Neuron (in vitro differentiated cells): ENCODE measurements around the gene CDH16.
"Not testable (repeated sequence)": the region's sequence is repeated elsewhere in the genome, so short reads cannot be mapped to it uniquely, and the experiment has no call there.

Experiments
- H2AFZ ChIP-seq: one replicate; pipeline ENCODE4 v1.6.1; 2013; ENCODE audit warnings: low read depth, mild to moderate bottlenecking, inconsistent platforms, low read length, moderate library complexity
- H3K27me3 ChIP-seq: one replicate; pipeline ENCODE4 v1.6.1; 2013; ENCODE audit warnings: low read length; ENCODE audit not compliant: insufficient read depth
- H3K36me3 ChIP-seq: one replicate; pipeline ENCODE4 v1.6.1; 2013; ENCODE audit warnings: low read length; ENCODE audit not compliant: insufficient read depth
- H3K4me1 ChIP-seq: one replicate; pipeline ENCODE4 v1.6.1; 2013; ENCODE audit warnings: low read length; ENCODE audit not compliant: insufficient read depth
- H3K4me3 ChIP-seq: 2 replicates; pipeline ENCODE4 v1.5.1; 2013; ENCODE audit warnings: mild to moderate bottlenecking, low read length, moderate library complexity
- H3K9me3 ChIP-seq: one replicate; pipeline ENCODE4 v1.6.1; 2013; ENCODE audit warnings: low read length

The CDH16 gene

GRCh38 chr16:66943426-66944053 is 24.9 kb upstream of the CDH16 start:
- Histone ChIP-seq H3K4me3 (no peak overlapping the region), H2AFZ (no peak overlapping the region), H3K9me3 (no peaks in the 10 kb centered on the region), H3K4me1 (no peaks in the 10 kb centered on the region), H3K27me3 (no peaks in the 10 kb centered on the region), H3K36me3 (peaks cover 48% of the 10 kb centered on the region)

GRCh38 chr16:66942981-66943380 is 24.3 kb upstream of the CDH16 start:
- no peaks in the 10 kb centered on the region for H3K9me3 ChIP-seq
- H3K27me3 ChIP-seq, result no peaks in the 10 kb centered on the region
- no peak overlapping the region for H2AFZ ChIP-seq
- no peaks in the 10 kb centered on the region for H3K4me1 ChIP-seq
- peaks cover 52% of the 10 kb centered on the region for H3K36me3 ChIP-seq
- no peak overlapping the region for H3K4me3 ChIP-seq

DNA sequence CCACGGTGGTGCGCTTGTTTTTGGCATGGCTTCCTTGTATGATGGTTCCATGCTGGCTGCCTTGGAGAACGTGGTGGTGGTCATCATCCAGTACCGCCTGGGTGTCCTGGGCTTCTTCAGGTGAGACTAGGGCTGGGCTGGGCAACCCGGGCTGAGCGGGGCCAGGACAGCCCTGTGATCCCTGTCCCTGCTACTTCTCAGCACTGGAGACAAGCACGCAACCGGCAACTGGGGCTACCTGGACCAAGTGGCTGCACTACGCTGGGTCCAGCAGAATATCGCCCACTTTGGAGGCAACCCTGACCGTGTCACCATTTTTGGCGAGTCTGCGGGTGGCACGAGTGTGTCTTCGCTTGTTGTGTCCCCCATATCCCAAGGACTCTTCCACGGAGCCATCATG is 21.6 kb upstream of the CDH16 start:
- Histone ChIP-seq H2AFZ (no peak overlapping the region), H3K4me1 (peaks cover 10% of the 10 kb centered on the region), H3K36me3 (peaks cover 60% of the 10 kb centered on the region), H3K4me3 (no peak overlapping the region), H3K27me3 (no peaks in the 10 kb centered on the region), H3K9me3 (no peaks in the 10 kb centered on the region)

GRCh38 chr16:66939366-66939765 is 20.7 kb upstream of the CDH16 start:
- peaks cover 11% of the 10 kb centered on the region for H3K4me1 ChIP-seq
- no peaks in the 10 kb centered on the region for H3K27me3 ChIP-seq
- H3K36me3 ChIP-seq, result peaks cover 60% of the 10 kb centered on the region
- no peak overlapping the region for H3K4me3 ChIP-seq
- H3K9me3 ChIP-seq, result no peaks in the 10 kb centered on the region
- H2AFZ ChIP-seq, result no peak overlapping the region

DNA sequence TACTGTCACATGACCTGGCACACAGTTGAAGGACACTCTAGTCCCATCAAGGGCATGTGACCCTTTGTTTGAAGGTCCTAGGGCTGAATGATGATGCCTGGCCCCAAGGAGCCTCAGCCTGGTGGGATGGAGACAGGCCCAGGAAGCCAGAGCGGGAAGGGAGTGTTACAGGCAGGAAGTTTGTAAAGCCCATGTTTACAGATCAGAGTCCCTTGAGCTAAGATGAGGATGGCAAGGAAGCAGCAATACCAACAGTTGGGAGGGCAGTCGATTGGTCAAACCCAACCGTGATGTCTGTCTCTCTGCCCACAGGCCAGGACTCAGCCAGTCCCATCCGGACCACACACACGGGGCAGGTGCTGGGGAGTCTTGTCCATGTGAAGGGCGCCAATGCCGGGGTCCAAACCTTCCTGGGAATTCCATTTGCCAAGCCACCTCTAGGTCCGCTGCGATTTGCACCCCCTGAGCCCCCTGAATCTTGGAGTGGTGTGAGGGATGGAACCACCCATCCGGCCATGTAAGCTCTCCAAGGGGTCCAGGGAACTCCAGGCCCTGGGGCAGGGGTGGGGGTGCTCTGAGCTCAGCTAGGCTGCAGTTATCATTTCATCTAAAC is 19.1 kb upstream of the CDH16 start:
- Histone ChIP-seq H2AFZ (no peak overlapping the region), H3K4me3 (no peak overlapping the region), H3K9me3 (no peaks in the 10 kb centered on the region), H3K27me3 (no peaks in the 10 kb centered on the region), H3K36me3 (peaks cover 48% of the 10 kb centered on the region), H3K4me1 (peaks cover 19% of the 10 kb centered on the region)

DNA sequence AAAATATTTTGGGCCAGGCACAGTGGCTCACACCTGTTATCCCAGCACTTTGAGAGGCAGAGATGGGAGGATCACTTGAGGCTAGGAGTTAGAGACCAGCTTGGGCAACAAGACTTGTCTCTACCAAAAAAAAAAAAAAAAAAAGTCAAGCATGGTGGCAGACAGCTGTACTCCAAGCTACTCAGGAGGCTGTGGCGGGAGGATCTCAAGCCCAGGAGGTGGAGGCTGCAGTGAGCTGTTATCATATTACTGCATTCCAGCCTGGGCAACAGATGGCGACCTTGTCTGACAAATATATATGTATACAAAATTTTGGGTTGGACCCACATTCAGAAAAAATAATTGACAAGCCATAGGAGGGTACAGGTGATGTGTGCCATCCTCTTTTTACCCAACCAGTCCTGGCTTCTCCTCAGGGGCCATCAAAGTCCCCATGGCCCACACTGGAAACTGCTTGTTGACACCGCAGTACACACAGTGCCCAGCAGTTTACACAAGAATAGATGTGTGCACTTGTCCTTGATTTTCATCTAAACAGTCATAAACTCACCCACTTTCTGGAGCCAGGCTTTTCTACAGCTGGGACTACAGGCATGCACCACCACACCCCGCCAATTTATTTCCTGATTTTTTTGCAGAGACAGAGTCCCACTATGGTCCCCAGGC is 18.3 kb upstream of the CDH16 start:
- Histone ChIP-seq H3K4me1 (peaks cover 22% of the 10 kb centered on the region), H3K4me3 (no peak overlapping the region), H3K9me3 (no peaks in the 10 kb centered on the region), H3K36me3 (peaks cover 41% of the 10 kb centered on the region), H2AFZ (no peak overlapping the region), H3K27me3 (no peaks in the 10 kb centered on the region)

- H3K9me3 ChIP-seq, result no peaks in the 10 kb centered on the region
- no peak overlapping the region for H3K4me3 ChIP-seq
- H2AFZ ChIP-seq, result no peak overlapping the region
- no peaks in the 10 kb centered on the region for H3K27me3 ChIP-seq
- peaks cover 35% of the 10 kb centered on the region for H3K36me3 ChIP-seq
- H3K4me1 ChIP-seq, result peaks cover 22% of the 10 kb centered on the region
These were observed 17.8 kb upstream of the CDH16 start for GRCh38 chr16:66936462-66936861.

- Histone ChIP-seq H3K4me3 (peak within 1 kb of the TSS; percentile 87), H3K36me3 (peaks cover 25% of the 10 kb centered on the region), H3K27me3 (no peaks in the 10 kb centered on the region), H3K9me3 (no peaks in the 10 kb centered on the region), H3K4me1 (peaks cover 22% of the 10 kb centered on the region), H2AFZ (peak within 1 kb of the TSS; percentile 64)
These were observed 16.8 kb upstream of the CDH16 start, which contains the start of gene CES2 for GRCh38 chr16:66935314-66936011. TSS of gene CES2 (plus strand) at chr16:66935516. CDS start at chr16:66935636, 120 bp downstream.

GRCh38 chr16:66934839-66935313 is 16.2 kb upstream of the CDH16 start:
- Histone ChIP-seq H3K4me1 (peaks cover 22% of the 10 kb centered on the region), H2AFZ (peak overlapping the region; percentile 64), H3K36me3 (peaks cover 19% of the 10 kb centered on the region), H3K4me3 (peak overlapping the region; percentile 87)
- H3K27me3 ChIP-seq, H3K9me3 ChIP-seq: not testable (repeated sequence)

GRCh38 chr16:66934138-66934838 is 15.6 kb upstream of the CDH16 start, which contains the start of gene CIAO2B:
TSS of gene CIAO2B (minus strand) at chr16:66934402. CDS start at chr16:66934364, 38 bp downstream.
- Histone ChIP-seq H3K27me3 (no peaks in the 10 kb centered on the region), H3K36me3 (peaks cover 14% of the 10 kb centered on the region), H3K9me3 (no peaks in the 10 kb centered on the region), H2AFZ (peak within 1 kb of the TSS; percentile 64), H3K4me3 (peak within 1 kb of the TSS; percentile 87), H3K4me1 (peaks cover 22% of the 10 kb centered on the region)

GRCh38 chr16:66933776-66934137 is 15.1 kb upstream of the CDH16 start:
- Histone ChIP-seq H3K27me3 (no peaks in the 10 kb centered on the region), H2AFZ (peak overlapping the region; percentile 64), H3K4me3 (peak overlapping the region; percentile 87), H3K36me3 (peaks cover 12% of the 10 kb centered on the region), H3K4me1 (peaks cover 22% of the 10 kb centered on the region), H3K9me3 (no peaks in the 10 kb centered on the region)

GRCh38 chr16:66932076-66932475 is 13.4 kb upstream of the CDH16 start:
- H3K36me3 ChIP-seq, result peaks cover 4% of the 10 kb centered on the region
- H2AFZ ChIP-seq, result no peak overlapping the region
- H3K9me3 ChIP-seq, result no peaks in the 10 kb centered on the region
- no peaks in the 10 kb centered on the region for H3K27me3 ChIP-seq
- peaks cover 36% of the 10 kb centered on the region for H3K4me1 ChIP-seq
- no peak overlapping the region for H3K4me3 ChIP-seq
